Osteoblast (primary cell): ENCODE measurements around the gene BCAS3. TPM values are rescaled to one million over a fixed set of nuclear protein-coding genes. Genes with fewer than 3 reads are reported as not detected.
A peak's percentile ranks its signal among the peaks of the same experiment; 100 is the strongest.

Source experiments
- DNase-seq: peaks from one replicate; pipeline ENCODE4 v3.0.0; 2011; ENCODE audit warnings: low spot score, mixed read lengths; ENCODE audit not compliant: insufficient read length; ENCODE audit errors: missing footprints
- H2AFZ ChIP-seq: 2 replicates; pipeline ENCODE4 v1.6.0; 2011; ENCODE audit warnings: mild to moderate bottlenecking, low read length
- H3K27ac ChIP-seq: 2 replicates; pipeline ENCODE4 v1.5.1; 2011; ENCODE audit warnings: mild to moderate bottlenecking, low read depth, low read length, moderate library complexity
- H3K27me3 ChIP-seq: 2 replicates; pipeline ENCODE4 v1.6.0; 2012; ENCODE audit warnings: mild to moderate bottlenecking, control low read depth, inconsistent platforms, low read length, moderate library complexity; ENCODE audit not compliant: insufficient read depth
- H3K36me3 ChIP-seq: 2 replicates; pipeline ENCODE4 v1.5.1; 2011; ENCODE audit warnings: mild to moderate bottlenecking, low read length, control low read depth, moderate library complexity; ENCODE audit not compliant: insufficient read depth
- H3K4me1 ChIP-seq: 2 replicates; pipeline ENCODE4 v1.5.1; 2011; ENCODE audit warnings: mild to moderate bottlenecking, low read length, control low read depth, moderate library complexity; ENCODE audit not compliant: insufficient read depth
- H3K4me2 ChIP-seq: 2 replicates; pipeline ENCODE4 v1.6.0; 2011; ENCODE audit warnings: mild to moderate bottlenecking, low read length; ENCODE audit not compliant: insufficient read depth
- H3K4me3 ChIP-seq: fragments of 200-600 bp; sonication (generic); 3 replicates; pipeline ENCODE4 v1.5.1; 2012; ENCODE audit warnings: mild to moderate bottlenecking, low read length, inconsistent platforms; ENCODE audit not compliant: insufficient read depth
- H3K79me2 ChIP-seq: 2 replicates; pipeline ENCODE4 v1.6.0; 2012; ENCODE audit warnings: mild to moderate bottlenecking, low read length, control low read depth, inconsistent platforms; ENCODE audit not compliant: insufficient read depth
- H3K9me3 ChIP-seq: 2 replicates; pipeline ENCODE4 v1.5.1; 2011; ENCODE audit warnings: low read depth, low read length, control low read depth
- H4K20me1 ChIP-seq: 2 replicates; pipeline ENCODE4 v1.6.0; 2012; ENCODE audit warnings: mild to moderate bottlenecking, low read length, control low read depth; ENCODE audit not compliant: insufficient read depth
- total RNA-seq: library from RNA; depleted of rRNA; stranded (reverse); fragments of >200 nt; gene quantifications from 2 replicates; pipeline ENCODE4 v1.2.3, GENCODE V29; 2012
- TF ChIP-seq, protein P1 (sequence below): IDR thresholded peaks from 2 replicates; pipeline ENCODE4 v1.5.1; 2011; ENCODE audit warnings: mild to moderate bottlenecking, low read depth, low read length, moderate library complexity; ENCODE audit errors: extremely low read depth

BCAS3 gene
- total RNA-seq, 1 donor: 31.5 TPM

DNA sequence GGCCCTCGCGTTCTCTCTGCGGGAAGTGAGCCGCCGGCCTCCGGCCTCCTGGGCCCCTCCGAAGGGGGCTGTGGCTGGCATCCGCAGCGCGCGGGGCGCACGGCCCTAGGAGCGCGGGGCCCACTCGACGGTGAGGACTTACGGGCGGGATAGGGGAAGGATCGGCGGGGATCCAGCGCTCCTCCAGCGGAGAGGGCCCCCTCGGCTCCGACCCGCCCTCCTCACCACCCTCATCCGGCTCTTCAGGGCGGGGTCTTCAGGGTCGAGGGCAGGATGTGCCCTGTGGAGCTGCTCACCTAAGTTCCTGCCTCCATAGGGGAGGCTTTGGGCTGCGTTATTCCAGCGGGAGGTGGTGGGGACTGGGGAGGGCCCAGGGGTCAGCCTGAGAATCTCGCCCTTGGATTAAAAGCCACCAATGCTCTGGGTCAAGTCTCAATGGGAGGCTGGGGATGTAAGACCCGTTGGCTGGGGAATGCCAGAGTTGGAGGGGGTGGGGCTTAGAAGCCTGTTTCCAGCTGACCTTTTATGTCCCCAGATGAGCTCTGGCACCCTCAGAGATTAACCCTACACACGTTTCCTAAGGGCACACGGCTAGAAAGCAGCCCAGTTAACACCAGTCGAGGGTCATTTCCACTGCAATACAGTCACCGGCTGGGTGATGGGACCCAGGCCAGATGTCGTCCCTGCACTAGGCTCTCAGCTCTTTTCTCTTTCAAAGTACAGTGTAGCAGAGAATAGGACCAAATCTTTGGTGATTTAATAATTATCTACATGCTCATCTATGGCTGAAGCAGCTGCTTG is 735.4 kb downstream of the BCAS3 start:
- Histone ChIP-seq H3K36me3 (peaks cover 8% of the 10 kb centered on the region), H4K20me1 (no peaks in the 10 kb centered on the region), H3K4me2 (peak overlapping the region; percentile 90), H3K27ac (peak overlapping the region; percentile 79), H3K4me3 (peak overlapping the region; percentile 84), H3K4me1 (peaks cover 55% of the 10 kb centered on the region), H2AFZ (peak overlapping the region; percentile 78), H3K9me3 (no peaks in the 10 kb centered on the region), H3K79me2 (peaks cover 23% of the 10 kb centered on the region), H3K27me3 (no peaks in the 10 kb centered on the region)
- TF ChIP-seq, protein P1, sequence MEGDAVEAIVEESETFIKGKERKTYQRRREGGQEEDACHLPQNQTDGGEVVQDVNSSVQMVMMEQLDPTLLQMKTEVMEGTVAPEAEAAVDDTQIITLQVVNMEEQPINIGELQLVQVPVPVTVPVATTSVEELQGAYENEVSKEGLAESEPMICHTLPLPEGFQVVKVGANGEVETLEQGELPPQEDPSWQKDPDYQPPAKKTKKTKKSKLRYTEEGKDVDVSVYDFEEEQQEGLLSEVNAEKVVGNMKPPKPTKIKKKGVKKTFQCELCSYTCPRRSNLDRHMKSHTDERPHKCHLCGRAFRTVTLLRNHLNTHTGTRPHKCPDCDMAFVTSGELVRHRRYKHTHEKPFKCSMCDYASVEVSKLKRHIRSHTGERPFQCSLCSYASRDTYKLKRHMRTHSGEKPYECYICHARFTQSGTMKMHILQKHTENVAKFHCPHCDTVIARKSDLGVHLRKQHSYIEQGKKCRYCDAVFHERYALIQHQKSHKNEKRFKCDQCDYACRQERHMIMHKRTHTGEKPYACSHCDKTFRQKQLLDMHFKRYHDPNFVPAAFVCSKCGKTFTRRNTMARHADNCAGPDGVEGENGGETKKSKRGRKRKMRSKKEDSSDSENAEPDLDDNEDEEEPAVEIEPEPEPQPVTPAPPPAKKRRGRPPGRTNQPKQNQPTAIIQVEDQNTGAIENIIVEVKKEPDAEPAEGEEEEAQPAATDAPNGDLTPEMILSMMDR: no peak
- peak; percentile 90 for DNase-seq

- Histone ChIP-seq H2AFZ (no peak overlapping the region), H3K79me2 (peaks cover 17% of the 10 kb centered on the region), H4K20me1 (no peaks in the 10 kb centered on the region), H3K9me3 (no peaks in the 10 kb centered on the region), H3K27me3 (no peaks in the 10 kb centered on the region), H3K27ac (no peak overlapping the region), H3K4me3 (peak overlapping the region; percentile 84), H3K4me2 (peak overlapping the region; percentile 90), H3K36me3 (peaks cover 3% of the 10 kb centered on the region), H3K4me1 (peaks cover 53% of the 10 kb centered on the region)
- peak; percentile 90 for DNase-seq
- TF ChIP-seq, protein P1: no peak
These were observed 736.0 kb downstream of the BCAS3 start for GRCh38 chr17:61413661-61414126.

DNA sequence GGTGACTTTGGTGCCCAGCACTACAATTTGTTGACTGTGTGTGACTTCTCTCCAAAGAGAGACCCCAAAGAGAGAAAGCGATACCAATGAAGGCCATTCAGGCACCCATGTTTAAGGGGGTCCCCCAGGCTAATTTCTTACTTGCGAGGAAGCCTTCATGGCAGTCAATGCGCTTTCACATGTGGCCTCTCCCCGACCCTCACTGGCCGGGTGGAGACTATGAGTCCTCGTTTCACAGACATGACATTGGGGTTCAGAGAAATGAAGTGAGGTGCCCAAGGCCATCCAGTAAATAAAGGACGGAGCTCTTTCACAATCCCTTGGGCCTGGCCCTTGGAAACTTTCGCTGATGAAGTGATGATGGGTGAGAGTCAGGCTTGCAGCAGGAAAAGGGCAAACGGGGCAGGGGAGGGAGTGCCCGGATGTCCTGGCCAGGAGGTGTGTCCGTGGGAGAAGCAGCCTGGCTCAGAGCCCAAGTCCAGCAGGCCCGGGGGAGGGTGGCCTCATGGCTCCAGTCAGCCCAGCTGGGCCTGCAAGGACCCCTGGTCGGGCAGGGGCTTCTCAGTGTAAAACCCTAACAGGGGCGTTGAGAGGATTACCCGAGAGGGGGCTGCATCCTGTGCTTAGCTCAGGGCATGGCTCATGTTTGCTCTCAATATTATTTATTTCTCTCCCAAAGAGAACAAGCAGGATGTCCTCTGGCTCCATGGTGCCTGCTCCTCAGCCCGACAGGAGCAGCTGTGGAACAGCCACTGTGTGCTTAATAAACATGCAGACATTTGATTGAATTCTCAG is 736.7 kb downstream of the BCAS3 start:
- H3K79me2 ChIP-seq: peaks cover 16% of the 10 kb centered on the region
- H3K4me2 ChIP-seq: no peak overlapping the region
- H3K27ac ChIP-seq: no peak overlapping the region
- no peaks in the 10 kb centered on the region for H3K36me3 ChIP-seq
- peaks cover 4% of the 10 kb centered on the region for H3K27me3 ChIP-seq
- no peak overlapping the region for H3K4me3 ChIP-seq
- no peaks in the 10 kb centered on the region for H4K20me1 ChIP-seq
- no peaks in the 10 kb centered on the region for H3K9me3 ChIP-seq
- peak; percentile 89 for DNase-seq
- peaks cover 49% of the 10 kb centered on the region for H3K4me1 ChIP-seq
- H2AFZ ChIP-seq: no peak overlapping the region
- TF ChIP-seq, protein P1: no peak

- peaks cover 16% of the 10 kb centered on the region for H3K79me2 ChIP-seq
- no peak overlapping the region for H3K4me3 ChIP-seq
- H2AFZ ChIP-seq: no peak overlapping the region
- no peaks in the 10 kb centered on the region for H3K9me3 ChIP-seq
- TF ChIP-seq, protein P1: no peak
- no peak overlapping the region for H3K27ac ChIP-seq
- no peak overlapping the region for H3K4me2 ChIP-seq
- H4K20me1 ChIP-seq: no peaks in the 10 kb centered on the region
- no peaks in the 10 kb centered on the region for H3K36me3 ChIP-seq
- peaks cover 47% of the 10 kb centered on the region for H3K4me1 ChIP-seq
- peaks cover 9% of the 10 kb centered on the region for H3K27me3 ChIP-seq
- DNase-seq: no peak
These were observed 737.2 kb downstream of the BCAS3 start for GRCh38 chr17:61414936-61415251.
